Panc1 (cell line): Measurements from ENCODE around the gene ISCA2. TPM values are rescaled to one million over a fixed set of nuclear protein-coding genes. Genes with fewer than 3 reads are reported as not detected.

Experiments used
- ATAC-seq: fragments of 200-7000 bp; cut with Tn5 transposase; 2 replicates; pipeline ENCODE4 v1.9.1; 2020; ENCODE audit warnings: mild to moderate bottlenecking, moderate library complexity
- BruUV-seq: library from RNA; stranded (reverse); fragments of 400-500 nt; replicated peaks from 2 replicates; lab custom pipeline; 2021; lab: Mats Ljungman, UMichigan
- CTCF ChIA-PET: fragments of 300-600 bp; sonication (Branson Sonifier 250); formaldehyde crosslinking; loops from one replicate; lab custom pipeline; 2022; ENCODE audit warnings: antibody characterized with exemption; lab: Charles Lee
- POLR2A ChIA-PET: fragments of 300-600 bp; sonication (Branson Sonifier 250); formaldehyde crosslinking; loops from one replicate; lab custom pipeline; 2022; ENCODE audit warnings: antibody characterized with exemption; lab: Charles Lee
- DNase-seq: peaks from one replicate; pipeline ENCODE4 v3.0.0-alpha.2; 2010; ENCODE audit warnings: low read depth, low spot score
- H3K27ac ChIP-seq: 2 replicates; pipeline ENCODE4 v1.5.1; 2011; ENCODE audit warnings: mild to moderate bottlenecking, low read length, inconsistent platforms
- H3K27me3 ChIP-seq: fragments of 200-500 bp; sonication (Bioruptor generic); 2 replicates; pipeline ENCODE4 v1.6.0; 2014; ENCODE audit warnings: low read length, inconsistent platforms; ENCODE audit not compliant: control insufficient read depth, insufficient read depth
- H3K36me3 ChIP-seq: fragments of 200-500 bp; sonication (Bioruptor generic); 2 replicates; pipeline ENCODE4 v1.5.1; 2014; ENCODE audit warnings: inconsistent platforms, mild to moderate bottlenecking, low read length, moderate library complexity; ENCODE audit not compliant: control insufficient read depth, insufficient read depth
- H3K4me1 ChIP-seq: 2 replicates; pipeline ENCODE4 v1.5.1; 2011; ENCODE audit warnings: inconsistent platforms, mild to moderate bottlenecking, low read length, moderate library complexity; ENCODE audit not compliant: control insufficient read depth, insufficient read depth
- H3K4me3 ChIP-seq, 2 experiments: 2 replicates each; pipeline ENCODE4 v1.5.1; 2011 to 2012; ENCODE audit warnings: low read depth in 2 of 2, low read length in 2 of 2, mild to moderate bottlenecking in 2 of 2, inconsistent platforms in 1 of 2, moderate library complexity in 1 of 2
- H3K9me3 ChIP-seq: fragments of 200-500 bp; sonication (Bioruptor generic); 2 replicates; pipeline ENCODE4 v1.5.1; 2014; ENCODE audit warnings: low read depth, mild to moderate bottlenecking, inconsistent platforms, low read length, moderate library complexity; ENCODE audit not compliant: control insufficient read depth, insufficient read depth
- CTCF ChIP-seq: fragments of 450-650 bp; IDR thresholded peaks from 2 replicates; pipeline ENCODE4 v1.5.1; 2017; ENCODE audit warnings: mild to moderate bottlenecking
- POLR2AphosphoS5 ChIP-seq: IDR thresholded peaks from 2 replicates; pipeline ENCODE4 v1.6.1; 2012; ENCODE audit warnings: mild to moderate bottlenecking, low read depth, low read length, moderate library complexity
- REST ChIP-seq, 2 experiments: IDR thresholded peaks; 2 replicates each; pipeline ENCODE4 v1.6.1; 2011 to 2012; ENCODE audit warnings: low read depth in 2 of 2, control low read depth in 1 of 2, low read length in 1 of 2, mild to moderate bottlenecking in 1 of 2, moderate library complexity in 1 of 2; ENCODE audit not compliant: insufficient read depth in 1 of 2
- SIN3A ChIP-seq: IDR thresholded peaks from 2 replicates; pipeline ENCODE4 v1.6.1; 2012; ENCODE audit warnings: low read depth, mild to moderate bottlenecking, low read length, moderate library complexity, borderline replicate concordance; ENCODE audit not compliant: insufficient read depth
- TCF7L2 ChIP-seq: IDR thresholded peaks from 2 replicates; pipeline ENCODE4 v1.6.1; 2011; ENCODE audit warnings: mild to moderate bottlenecking, low read depth, low read length, inconsistent platforms
- in situ Hi-C: cut with HindIII; loops from 2 replicates; pipeline ENCODE4 v1.10.0; 2016; ENCODE audit warnings: low sequenced_read_pairs, low pct_unique_long_range_greater_than_20kb
- intact Hi-C: fragments of 100-400 bp; cut with micrococcal nuclease; formaldehyde crosslinking; loops from one replicate; pipeline ENCODE4 v1.10.0; 2022; ENCODE audit not compliant: unreplicated experiment
- total RNA-seq: library from RNA; stranded (reverse); gene quantifications from one replicate; pipeline ENCODE4 v1.2.1, GENCODE V29; 2021; ENCODE audit not compliant: unreplicated experiment

ISCA2 gene
- total RNA-seq, 1 experiment from 2014 or later: 26.1 TPM

- no peak for TF ChIP-seq TCF7L2
- no peak for TF ChIP-seq SIN3A
- no peak for TF ChIP-seq CTCF
- no peak for TF ChIP-seq REST (IDR thresholded peaks at IDR 0.05; ENCODE audit: insufficient read depth in 1 of 2, low read depth in 2 of 2, low read length in 1 of 2)
- no peak for TF ChIP-seq POLR2AphosphoS5
- Histone ChIP-seq H3K4me1 (no peaks in the 10 kb centered on the region), H3K9me3 (no peaks in the 10 kb centered on the region), H3K27me3 (no peaks in the 10 kb centered on the region), H3K36me3 (no peaks in the 10 kb centered on the region), H3K4me3 (no peak overlapping the region), H3K27ac (no peak overlapping the region)
- POLR2A ChIA-PET: no interaction called here
- no TSS peak for BruUV-seq
- intact Hi-C loops: no loop called here
- ATAC-seq (no peak), DNase-seq (no peak)
- CTCF ChIA-PET: no interaction called here
- in situ Hi-C loops: no loop called here
These were observed 16.1 kb downstream of the ISCA2 start for GRCh38 chr14:74509587-74510222.

- H3K27me3 ChIP-seq: no peaks in the 10 kb centered on the region
- intact Hi-C loops: no loop called here
- no peaks in the 10 kb centered on the region for H3K4me1 ChIP-seq
- in situ Hi-C loops: no loop called here
- DNase-seq: no peak
- H3K27ac ChIP-seq: no peak overlapping the region
- TF ChIP-seq CTCF: no peak
- TF ChIP-seq TCF7L2: no peak
- no peak for TF ChIP-seq POLR2AphosphoS5
- no peak for TF ChIP-seq REST (IDR thresholded peaks at IDR 0.05; ENCODE audit: insufficient read depth in 1 of 2, low read depth in 2 of 2, low read length in 1 of 2)
- TF ChIP-seq SIN3A: no peak
- CTCF ChIA-PET: no interaction called here
- BruUV-seq: no TSS peak
- no peak overlapping the region for H3K4me3 ChIP-seq
- H3K36me3 ChIP-seq: no peaks in the 10 kb centered on the region
- POLR2A ChIA-PET: interaction anchor here (0.8 kb wide), 1 partner anchor 134 kb away, joined by 3 read pairs; no protein-coding TSS in a partner anchor
- ATAC-seq: no peak
- H3K9me3 ChIP-seq: no peaks in the 10 kb centered on the region
These were observed 16.8 kb downstream of the ISCA2 start for GRCh38 chr14:74510223-74510931.
